Adipocyte (in vitro differentiated cells): ENCODE measurements around the gene CIZ1.

Source experiments
- DNase-seq: peaks from one replicate; pipeline ENCODE4 v3.0.0-alpha.2; 2015; ENCODE audit warnings: low read depth
- H3K27me3 ChIP-seq: replicated peaks from 2 replicates; pipeline ENCODE4 v1.7.0; 2013; ENCODE audit warnings: mild to moderate bottlenecking, low read length, moderate library complexity; ENCODE audit not compliant: control insufficient read depth, insufficient read depth
- H3K36me3 ChIP-seq: 2 replicates; pipeline ENCODE4 v1.7.0; 2013; ENCODE audit warnings: low read length, mild to moderate bottlenecking, moderate library complexity; ENCODE audit not compliant: control insufficient read depth, insufficient read depth, severe bottlenecking
- H3K4me1 ChIP-seq: 2 replicates; pipeline ENCODE4 v1.7.0; 2013; ENCODE audit warnings: mild to moderate bottlenecking, low read length, moderate library complexity; ENCODE audit not compliant: control insufficient read depth, insufficient read depth
- H3K4me3 ChIP-seq: 2 replicates; pipeline ENCODE4 v1.7.0; 2013; ENCODE audit warnings: mild to moderate bottlenecking, low read length, moderate library complexity
- H3K9ac ChIP-seq: 2 replicates; pipeline ENCODE4 v1.7.0; 2013; ENCODE audit warnings: mild to moderate bottlenecking, low read length, moderate library complexity
- H3K9me3 ChIP-seq: 2 replicates; pipeline ENCODE4 v1.7.0; 2013; ENCODE audit warnings: mild to moderate bottlenecking, low read length, moderate library complexity; ENCODE audit not compliant: control insufficient read depth

The CIZ1 gene

DNA sequence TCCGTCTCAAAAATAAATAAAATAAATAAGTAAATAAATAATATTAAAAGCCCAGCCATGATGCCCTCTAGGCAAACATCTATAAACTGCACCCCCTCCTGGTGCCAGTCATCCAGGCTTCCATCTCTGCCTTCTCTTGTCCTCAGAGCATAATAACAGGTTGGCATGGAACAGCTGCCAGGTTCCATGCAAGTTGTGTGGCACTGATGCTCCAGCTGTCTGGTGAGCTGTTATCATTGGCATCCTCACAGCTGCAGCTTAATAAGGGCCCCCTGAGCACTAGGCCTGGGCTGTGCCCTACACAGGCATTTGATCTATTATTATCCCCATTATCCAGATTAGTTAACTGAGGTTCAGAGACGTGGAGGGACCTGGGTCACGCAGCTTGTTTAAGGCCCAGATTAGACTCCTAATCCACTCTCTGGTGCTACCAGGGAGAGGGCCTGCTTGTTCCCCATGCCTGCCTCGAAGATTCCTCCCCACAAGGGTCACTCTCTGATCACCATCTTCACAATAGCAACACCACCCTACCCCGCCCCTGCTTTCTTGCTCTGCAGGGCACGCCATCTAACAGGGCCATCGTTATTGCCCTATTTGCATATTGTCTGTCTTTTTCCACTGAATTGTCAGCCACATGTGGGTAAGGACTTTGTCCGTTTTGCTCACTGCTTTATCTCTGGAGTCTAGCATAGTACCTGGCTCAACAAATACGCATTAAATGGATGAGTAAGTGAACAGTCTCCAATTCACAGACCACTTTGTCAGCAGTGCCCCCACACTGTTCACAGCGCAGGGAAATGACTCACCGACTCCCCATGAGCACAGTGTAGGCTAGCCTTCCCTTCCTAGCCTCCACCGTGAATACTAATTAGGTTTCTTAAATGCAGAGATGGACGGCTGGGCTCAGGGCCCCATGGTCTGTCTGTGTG, 10.3 kb upstream of the CIZ1 start:
- Histone ChIP-seq H3K4me1 (peaks cover 5% of the 10 kb centered on the region), H3K9me3 (no peaks in the 10 kb centered on the region), H3K9ac (no peak overlapping the region), H3K27me3 (no peaks in the 10 kb centered on the region), H3K36me3 (no peaks in the 10 kb centered on the region), H3K4me3 (no peak overlapping the region)
- DNase-seq, result no peak

DNA sequence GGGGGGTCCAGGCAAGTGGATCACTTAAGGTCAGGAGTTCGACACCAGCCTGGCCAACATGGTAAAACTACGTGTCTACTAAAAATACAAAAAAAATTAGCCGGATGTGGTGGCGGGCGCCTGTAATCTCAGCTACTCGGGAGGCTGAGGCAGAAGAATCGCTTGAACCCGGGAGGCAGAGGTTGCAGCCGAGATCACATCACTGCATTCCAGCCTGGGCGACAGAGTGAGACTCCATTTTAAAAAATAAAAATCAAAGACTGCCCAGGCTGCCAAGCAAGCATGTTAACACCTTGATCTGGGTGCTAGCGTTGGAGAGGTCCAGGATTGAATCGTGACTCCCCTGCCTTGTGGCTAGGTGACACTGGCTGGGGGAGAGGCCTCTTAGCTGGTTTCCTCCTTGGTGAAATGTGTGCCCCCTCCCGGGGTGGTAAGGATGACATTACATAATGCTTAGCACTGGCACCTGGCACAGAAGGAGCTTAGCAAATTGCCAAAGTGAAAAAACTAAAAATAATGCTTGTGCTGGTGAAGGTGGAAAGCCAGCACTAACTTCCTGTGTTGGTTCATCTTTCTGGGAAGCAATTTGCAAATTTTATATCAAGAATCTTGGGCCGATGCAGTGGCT, 2.2 kb upstream of the CIZ1 start:
- DNase-seq, result no peak
- H3K4me3 ChIP-seq, result peak overlapping the region; percentile 90
- peak overlapping the region; percentile 34 for H3K9ac ChIP-seq
- H3K27me3 ChIP-seq, result no peaks in the 10 kb centered on the region
- H3K4me1 ChIP-seq, result peaks cover 17% of the 10 kb centered on the region
- peaks cover 6% of the 10 kb centered on the region for H3K36me3 ChIP-seq
- no peaks in the 10 kb centered on the region for H3K9me3 ChIP-seq

GRCh38 chr9:128192601-128193371, 1.4 kb upstream of the CIZ1 start:
- no peaks in the 10 kb centered on the region for H3K27me3 ChIP-seq
- H3K4me1 ChIP-seq, result peaks cover 17% of the 10 kb centered on the region
- peak overlapping the region; percentile 90 for H3K4me3 ChIP-seq
- H3K36me3 ChIP-seq, result peaks cover 13% of the 10 kb centered on the region
- peak overlapping the region; percentile 34 for H3K9ac ChIP-seq
- DNase-seq, result no peak
- no peaks in the 10 kb centered on the region for H3K9me3 ChIP-seq

GRCh38 chr9:128190516-128191405, 611 bp downstream of the CIZ1 start:
- H3K27me3 ChIP-seq, result no peaks in the 10 kb centered on the region
- peaks cover 29% of the 10 kb centered on the region for H3K36me3 ChIP-seq
- peak overlapping the region; percentile 96 for H3K9ac ChIP-seq
- no peaks in the 10 kb centered on the region for H3K9me3 ChIP-seq
- no peak for DNase-seq
- H3K4me1 ChIP-seq, result peaks cover 21% of the 10 kb centered on the region
- H3K4me3 ChIP-seq, result peak overlapping the region; percentile 90

DNA sequence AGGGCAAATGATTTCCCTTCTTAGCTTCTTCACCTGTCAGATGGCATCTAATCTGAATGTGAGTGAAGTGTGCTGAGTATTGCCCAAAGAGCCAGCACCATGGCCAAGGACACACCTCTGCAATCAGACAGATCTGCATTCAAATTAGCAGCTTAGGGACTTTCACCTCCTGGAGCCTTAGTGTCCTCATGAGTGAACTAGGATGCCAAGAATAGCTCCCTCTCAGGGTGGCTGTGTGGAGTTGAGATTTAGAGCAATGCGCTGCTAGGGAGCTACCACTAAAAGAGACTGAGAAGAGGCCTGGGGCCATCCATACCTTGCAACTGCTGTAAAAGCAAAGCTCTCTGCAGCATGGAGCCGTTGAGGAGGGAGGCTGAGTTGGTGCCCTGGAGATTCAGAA, 1.4 kb downstream of the CIZ1 start:
- Histone ChIP-seq H3K4me1 (peaks cover 21% of the 10 kb centered on the region), H3K4me3 (no peak overlapping the region), H3K27me3 (no peaks in the 10 kb centered on the region), H3K9me3 (no peaks in the 10 kb centered on the region), H3K36me3 (peaks cover 37% of the 10 kb centered on the region), H3K9ac (peak overlapping the region; percentile 96)
- no peak for DNase-seq

GRCh38 chr9:128188209-128188608, 3.2 kb downstream of the CIZ1 start:
- no peak for DNase-seq
- no peak overlapping the region for H3K4me3 ChIP-seq
- peaks cover 50% of the 10 kb centered on the region for H3K36me3 ChIP-seq
- H3K27me3 ChIP-seq, result no peaks in the 10 kb centered on the region
- peak overlapping the region; percentile 42 for H3K9ac ChIP-seq
- H3K9me3 ChIP-seq, result no peaks in the 10 kb centered on the region
- peaks cover 17% of the 10 kb centered on the region for H3K4me1 ChIP-seq

DNA sequence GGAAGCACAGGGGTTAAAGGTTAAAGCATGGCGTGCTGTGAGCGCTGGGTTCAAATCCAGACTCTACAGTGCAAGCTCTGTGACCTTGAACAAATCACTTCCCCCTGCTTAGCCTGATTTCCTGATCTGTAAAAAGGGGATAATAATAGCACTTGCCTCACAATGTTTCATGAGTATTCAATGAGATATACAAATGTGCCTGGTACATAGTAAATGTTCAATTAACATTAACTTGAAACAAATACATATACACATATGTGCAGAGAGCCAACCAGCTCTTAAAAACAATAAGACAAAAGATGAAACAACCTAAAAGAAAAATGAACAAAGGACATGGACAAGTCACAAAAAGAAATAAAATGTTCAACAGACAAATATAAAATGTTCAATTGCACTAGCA, 4.0 kb downstream of the CIZ1 start:
- no peaks in the 10 kb centered on the region for H3K27me3 ChIP-seq
- H3K4me1 ChIP-seq, result peaks cover 13% of the 10 kb centered on the region
- no peak overlapping the region for H3K4me3 ChIP-seq
- peaks cover 57% of the 10 kb centered on the region for H3K36me3 ChIP-seq
- no peaks in the 10 kb centered on the region for H3K9me3 ChIP-seq
- H3K9ac ChIP-seq, result no peak overlapping the region
- no peak for DNase-seq

DNA sequence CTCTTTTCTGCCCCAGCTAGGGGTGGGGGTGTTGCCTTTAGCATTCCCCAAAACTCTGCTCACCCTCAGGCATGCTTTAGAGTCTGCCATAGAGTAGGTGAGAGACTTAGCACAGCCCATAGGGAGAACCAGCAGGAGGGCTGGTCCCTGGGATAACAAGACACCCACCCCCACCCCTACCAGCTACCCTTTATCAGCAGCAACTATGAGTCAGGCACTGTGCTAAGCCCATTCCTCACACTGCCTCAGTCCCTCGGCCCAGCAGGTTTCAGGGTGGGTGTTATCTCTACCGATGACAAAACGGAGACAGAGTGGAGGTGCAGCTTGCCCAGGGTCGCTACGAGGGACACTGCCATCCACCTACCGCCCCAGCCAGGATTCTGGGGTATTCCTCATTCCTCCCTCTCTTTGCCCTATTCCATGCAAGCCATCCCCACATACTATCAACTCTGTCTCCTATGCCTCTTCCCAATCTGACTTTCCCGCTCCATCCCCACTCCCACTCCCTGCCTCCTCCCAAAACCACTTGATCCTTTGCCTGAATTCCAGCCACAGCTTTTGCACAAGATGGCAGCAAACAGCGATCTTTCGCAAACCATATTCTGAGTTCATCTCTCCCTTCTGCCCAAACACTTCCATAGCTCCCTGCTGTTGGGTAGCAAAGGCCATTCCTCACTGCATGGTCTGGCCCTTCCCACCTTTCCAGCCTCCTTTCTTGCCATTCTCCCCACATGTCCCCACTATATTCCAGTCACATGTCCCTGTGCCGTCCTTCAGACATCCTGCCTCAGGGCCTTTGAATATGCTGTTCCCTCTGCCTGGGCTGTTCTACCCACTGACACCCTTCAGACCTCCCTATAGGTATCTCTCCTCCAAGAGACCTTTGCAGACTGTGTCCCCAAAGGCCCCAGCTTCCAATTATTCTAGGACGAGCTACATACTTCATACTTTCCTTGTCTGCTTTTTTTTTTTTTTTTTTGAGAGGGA, 5.1 kb downstream of the CIZ1 start:
- Histone ChIP-seq H3K4me3 (no peak overlapping the region), H3K4me1 (peaks cover 13% of the 10 kb centered on the region), H3K9ac (no peak overlapping the region), H3K9me3 (no peaks in the 10 kb centered on the region), H3K27me3 (no peaks in the 10 kb centered on the region), H3K36me3 (peaks cover 57% of the 10 kb centered on the region)
- no peak for DNase-seq

GRCh38 chr9:128182893-128183588, 8.3 kb downstream of the CIZ1 start:
- Histone ChIP-seq H3K27me3 (no peaks in the 10 kb centered on the region), H3K4me3 (no peak overlapping the region), H3K9ac (no peak overlapping the region), H3K9me3 (no peaks in the 10 kb centered on the region), H3K4me1 (peaks cover 4% of the 10 kb centered on the region), H3K36me3 (peaks cover 76% of the 10 kb centered on the region)
- no peak for DNase-seq
